Measurements from ENCODE around the gene TCERG1L.
"Not testable (repeated sequence)": the region's sequence is repeated elsewhere in the genome, so short reads cannot be mapped to it uniquely, and the experiment has no call there.

TCERG1L gene

GRCh38 chr10:131344747-131345146 is 33.2 kb upstream of the TCERG1L start:
- no peak for FAIRE-seq
- TF ChIP-seq POLR2A (IDR thresholded peaks at IDR 0.05; ENCODE audit: low read depth, low read length) (no peak), TAF1 (IDR thresholded peaks at IDR 0.05; ENCODE audit: borderline replicate concordance, low read depth, low read length) (no peak), POLR2AphosphoS5 (IDR thresholded peaks at IDR 0.05; ENCODE audit: low read depth, low read length) (no peak)
- DNase-seq (ENCODE audit: insufficient read length), result no peak

GRCh38 chr10:131337741-131338140 is 26.2 kb upstream of the TCERG1L start:
- DNase-seq (ENCODE audit: insufficient read length) (no peak), FAIRE-seq (no peak)
- TF ChIP-seq POLR2A (IDR thresholded peaks at IDR 0.05; ENCODE audit: low read depth, low read length), result no peak
- no peak for TF ChIP-seq POLR2AphosphoS5 (IDR thresholded peaks at IDR 0.05; ENCODE audit: low read depth, low read length)
- no peak for TF ChIP-seq TAF1 (IDR thresholded peaks at IDR 0.05; ENCODE audit: borderline replicate concordance, low read depth, low read length)

- TF ChIP-seq POLR2A (IDR thresholded peaks at IDR 0.05; ENCODE audit: low read depth, low read length) (no peak), POLR2AphosphoS5 (IDR thresholded peaks at IDR 0.05; ENCODE audit: low read depth, low read length) (no peak), TAF1 (IDR thresholded peaks at IDR 0.05; ENCODE audit: borderline replicate concordance, low read depth, low read length) (no peak)
- DNase-seq (ENCODE audit: insufficient read length) (no peak), FAIRE-seq (no peak)
Observed at GRCh38 chr10:131332821-131333220, 21.3 kb upstream of the TCERG1L start.

- no peak for FAIRE-seq
- TF ChIP-seq TAF1 (IDR thresholded peaks at IDR 0.05; ENCODE audit: borderline replicate concordance, low read depth, low read length) (no peak), POLR2AphosphoS5 (IDR thresholded peaks at IDR 0.05; ENCODE audit: low read depth, low read length) (no peak), POLR2A (IDR thresholded peaks at IDR 0.05; ENCODE audit: low read depth, low read length) (no peak)
- no peak for DNase-seq (ENCODE audit: insufficient read length)
Observed at GRCh38 chr10:131323880-131324279, 12.4 kb upstream of the TCERG1L start.

- FAIRE-seq, result no peak
- TF ChIP-seq POLR2A (IDR thresholded peaks at IDR 0.05; ENCODE audit: low read depth, low read length) (no peak), POLR2AphosphoS5 (IDR thresholded peaks at IDR 0.05; ENCODE audit: low read depth, low read length) (no peak), TAF1 (IDR thresholded peaks at IDR 0.05; ENCODE audit: borderline replicate concordance, low read depth, low read length) (no peak)
- no peak for DNase-seq (ENCODE audit: insufficient read length)
Observed at GRCh38 chr10:131323025-131323424, 11.5 kb upstream of the TCERG1L start.

GRCh38 chr10:131322575-131322974 is 11.1 kb upstream of the TCERG1L start:
- not testable (repeated sequence) for FAIRE-seq; DNase-seq (ENCODE audit: insufficient read length)

GRCh38 chr10:131320860-131321604 is 9.5 kb upstream of the TCERG1L start:
- DNase-seq (ENCODE audit: insufficient read length) (no peak), FAIRE-seq (no peak)
- TF ChIP-seq POLR2A (IDR thresholded peaks at IDR 0.05; ENCODE audit: low read depth, low read length), result no peak
- no peak for TF ChIP-seq POLR2AphosphoS5 (IDR thresholded peaks at IDR 0.05; ENCODE audit: low read depth, low read length)
- TF ChIP-seq TAF1 (IDR thresholded peaks at IDR 0.05; ENCODE audit: borderline replicate concordance, low read depth, low read length), result no peak

GRCh38 chr10:131318814-131319213 is 7.3 kb upstream of the TCERG1L start:
- TF ChIP-seq TAF1 (IDR thresholded peaks at IDR 0.05; ENCODE audit: borderline replicate concordance, low read depth, low read length) (no peak), POLR2AphosphoS5 (IDR thresholded peaks at IDR 0.05; ENCODE audit: low read depth, low read length) (no peak), POLR2A (IDR thresholded peaks at IDR 0.05; ENCODE audit: low read depth, low read length) (no peak)
- DNase-seq (ENCODE audit: insufficient read length), result no peak
- no peak for FAIRE-seq

GRCh38 chr10:131318291-131318690 is 6.8 kb upstream of the TCERG1L start:
- FAIRE-seq (no peak), DNase-seq (ENCODE audit: insufficient read length) (no peak)
- TF ChIP-seq POLR2A (IDR thresholded peaks at IDR 0.05; ENCODE audit: low read depth, low read length) (no peak), TAF1 (IDR thresholded peaks at IDR 0.05; ENCODE audit: borderline replicate concordance, low read depth, low read length) (no peak), POLR2AphosphoS5 (IDR thresholded peaks at IDR 0.05; ENCODE audit: low read depth, low read length) (no peak)

- TF ChIP-seq TAF1 (IDR thresholded peaks at IDR 0.05; ENCODE audit: borderline replicate concordance, low read depth, low read length) (no peak), POLR2A (IDR thresholded peaks at IDR 0.05; ENCODE audit: low read depth, low read length) (no peak), POLR2AphosphoS5 (IDR thresholded peaks at IDR 0.05; ENCODE audit: low read depth, low read length) (no peak)
Observed at GRCh38 chr10:131316321-131317075, 5.0 kb upstream of the TCERG1L start.

GRCh38 chr10:131315344-131315743 is 3.8 kb upstream of the TCERG1L start:
- TF ChIP-seq TAF1 (IDR thresholded peaks at IDR 0.05; ENCODE audit: borderline replicate concordance, low read depth, low read length) (no peak), POLR2AphosphoS5 (IDR thresholded peaks at IDR 0.05; ENCODE audit: low read depth, low read length) (no peak), POLR2A (IDR thresholded peaks at IDR 0.05; ENCODE audit: low read depth, low read length) (no peak)
- no peak for DNase-seq (ENCODE audit: insufficient read length)
- FAIRE-seq, result no peak

More at GRCh38 chr10:131316321-131317075, 5.0 kb upstream of the TCERG1L start:
- DNase-seq (ENCODE audit: insufficient read length) (no peak), FAIRE-seq (no peak)

GRCh38 chr10:131314799-131315198 is 3.3 kb upstream of the TCERG1L start:
- FAIRE-seq (no peak), DNase-seq (ENCODE audit: insufficient read length) (no peak)
- TF ChIP-seq TAF1 (IDR thresholded peaks at IDR 0.05; ENCODE audit: borderline replicate concordance, low read depth, low read length) (no peak), POLR2A (IDR thresholded peaks at IDR 0.05; ENCODE audit: low read depth, low read length) (no peak), POLR2AphosphoS5 (IDR thresholded peaks at IDR 0.05; ENCODE audit: low read depth, low read length) (no peak)
